Hippocampal formation (tissue), 2 donors: ENCODE data around the gene ZFP62.
A peak's percentile ranks its signal among the peaks of the same experiment; 100 is the strongest.
"Not testable (repeated sequence)": the region's sequence is repeated elsewhere in the genome, so short reads cannot be mapped to it uniquely, and the experiment has no call there.

ENCODE experiments used
- DNase-seq, 2 donors: peaks; one replicate each; lab custom pipeline; 2025; lab: John Stamatoyannopoulos, UW

Gene ZFP62

GRCh38 chr5:180830253-180831138, 30.6 kb downstream of the ZFP62 start:
- peak; percentile 48 to 69 for DNase-seq

GRCh38 chr5:180829726-180830125, 31.4 kb downstream of the ZFP62 start:
- DNase-seq = no peak

GRCh38 chr5:180828756-180829531, 32.1 kb downstream of the ZFP62 start:
- DNase-seq = not testable (repeated sequence)

GRCh38 chr5:180827374-180827773, 33.7 kb downstream of the ZFP62 start:
- not testable (repeated sequence) for DNase-seq

GRCh38 chr5:180825768-180826525, 35.1 kb downstream of the ZFP62 start:
- DNase-seq = no peak

GRCh38 chr5:180824630-180825476, 36.2 kb downstream of the ZFP62 start:
- DNase-seq = no peak

GRCh38 chr5:180823940-180824629, 37.0 kb downstream of the ZFP62 start:
- DNase-seq = no peak

- no peak for DNase-seq
Measured at GRCh38 chr5:180823346-180823745, 37.7 kb downstream of the ZFP62 start.

- no peak for DNase-seq
Measured at GRCh38 chr5:180821538-180821937, 39.5 kb downstream of the ZFP62 start.

- no peak for DNase-seq
Measured at GRCh38 chr5:180820788-180821321, 40.2 kb downstream of the ZFP62 start.

GRCh38 chr5:180818677-180819341, 42.3 kb downstream of the ZFP62 start:
- DNase-seq = no peak

- no peak for DNase-seq
Measured at GRCh38 chr5:180817893-180818674, 43.0 kb downstream of the ZFP62 start.

- no peak for DNase-seq
Measured at GRCh38 chr5:180816608-180817534, 44.2 kb downstream of the ZFP62 start.

GRCh38 chr5:180815293-180815917, 45.7 kb downstream of the ZFP62 start:
- DNase-seq = no peak

GRCh38 chr5:180813420-180813819, 47.7 kb downstream of the ZFP62 start:
- DNase-seq = no peak

GRCh38 chr5:180811623-180812124, 49.4 kb downstream of the ZFP62 start:
- DNase-seq = no peak

GRCh38 chr5:180810959-180811622, 50.0 kb downstream of the ZFP62 start:
- DNase-seq = peak in 1 of 2 donors; percentile 73
